Suppressor macrophage treated with lipopolysaccharide for 1 hour (primary cell): ENCODE results near the gene NSG1.
A peak's percentile ranks its signal among the peaks of the same experiment; 100 is the strongest.
"Not testable (repeated sequence)": the region's sequence is repeated elsewhere in the genome, so short reads cannot be mapped to it uniquely, and the experiment has no call there.

ENCODE experiments used
- DNase-seq, 3 donors: peaks; one replicate each; pipeline ENCODE4 v3.0.0-alpha.2; 2020 to 2022

NSG1 gene

DNA sequence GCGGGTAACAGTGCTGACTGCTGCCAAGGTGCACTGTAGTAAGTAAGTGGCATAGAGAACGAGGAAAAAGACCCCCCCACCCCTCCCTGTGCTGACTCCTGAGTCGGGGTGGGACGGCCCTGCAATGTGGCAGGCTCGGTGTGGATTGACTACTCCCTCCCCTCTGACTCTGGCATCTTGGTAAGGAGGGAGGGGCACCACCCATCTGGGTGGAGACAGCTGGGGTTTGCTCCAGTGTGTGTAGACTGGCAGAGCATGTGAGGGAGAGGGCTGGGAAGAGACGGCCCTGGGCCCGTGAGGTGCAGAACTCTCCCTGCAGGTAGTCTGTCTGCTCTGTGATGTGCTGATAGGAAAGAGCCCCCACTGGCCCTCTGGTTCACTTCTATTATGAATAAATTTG lies 31.0 kb downstream of the NSG1 start:
- DNase-seq, result no peak

DNA sequence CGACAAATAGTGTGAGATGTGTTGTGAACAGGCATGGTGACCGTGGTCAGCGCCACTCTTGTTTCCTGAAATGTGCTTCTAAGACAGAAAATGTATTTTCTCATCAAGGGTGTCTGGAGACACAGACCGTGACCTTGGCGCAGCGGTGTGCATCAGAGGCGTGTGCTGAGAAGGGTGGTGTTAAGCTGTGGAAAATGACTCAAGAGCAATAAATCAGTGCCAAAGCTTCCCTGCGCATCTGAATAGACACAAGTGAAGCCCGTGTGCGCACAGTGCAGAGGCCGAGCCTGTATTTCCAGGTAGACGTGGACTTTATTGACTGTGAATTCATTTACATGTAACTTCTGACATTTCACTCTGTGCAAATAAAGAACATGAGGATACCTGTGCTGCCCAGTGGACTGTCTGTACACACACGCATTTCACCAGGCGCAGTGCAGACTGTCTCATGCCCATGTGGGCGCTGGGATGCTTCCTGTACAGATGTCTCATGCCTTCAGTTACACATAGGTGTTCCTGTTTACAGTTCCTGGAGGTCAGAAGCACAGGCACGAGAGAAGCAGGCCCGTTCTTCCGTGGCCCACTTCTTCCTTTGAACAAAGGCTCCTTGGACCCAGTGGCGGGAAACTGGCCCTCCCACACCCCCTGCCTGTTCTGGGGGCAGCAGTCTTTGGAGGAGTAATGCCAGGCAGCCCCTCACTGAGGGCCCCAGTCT lies 31.9 kb downstream of the NSG1 start:
- no peak for DNase-seq

DNA sequence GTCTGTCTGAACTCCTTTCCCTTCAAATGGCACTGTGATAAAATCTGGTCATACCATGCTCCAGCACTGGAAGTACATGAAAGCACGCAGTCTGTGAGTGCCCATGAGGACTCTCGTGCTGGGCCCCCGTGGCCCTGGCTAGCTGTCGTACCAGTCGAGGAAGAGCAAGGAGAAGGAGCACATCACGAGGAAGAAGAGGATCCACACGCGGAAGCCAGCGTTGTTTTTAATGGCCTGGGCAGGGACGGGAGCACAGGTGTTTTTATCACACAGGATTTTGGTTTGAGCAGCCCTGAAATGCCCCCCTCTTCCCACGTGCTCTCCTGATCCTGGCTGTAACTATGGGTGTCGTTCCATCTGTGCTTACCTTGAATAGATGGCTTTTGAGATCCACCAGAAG lies 33.0 kb downstream of the NSG1 start:
- no peak for DNase-seq

DNA sequence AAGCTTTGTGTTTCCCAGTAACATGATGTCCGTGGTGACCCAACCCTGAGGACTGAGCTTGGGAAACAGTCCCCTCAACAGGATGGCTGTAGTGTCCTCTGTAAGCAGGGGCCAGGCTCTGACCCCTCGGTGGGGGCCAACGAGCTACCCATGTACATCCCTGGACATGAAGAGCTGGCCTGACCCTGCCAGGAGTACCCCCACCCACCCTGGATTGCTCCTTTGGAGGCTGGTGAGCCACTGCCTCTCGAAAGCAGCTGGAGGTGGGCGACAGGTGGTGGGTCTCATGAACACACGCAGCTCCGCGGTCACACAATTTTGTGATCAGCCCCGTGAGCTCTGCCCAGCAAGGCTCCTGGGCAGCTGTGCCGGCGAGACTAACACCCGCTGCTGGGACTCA lies 33.5 kb downstream of the NSG1 start:
- DNase-seq, result no peak

DNA sequence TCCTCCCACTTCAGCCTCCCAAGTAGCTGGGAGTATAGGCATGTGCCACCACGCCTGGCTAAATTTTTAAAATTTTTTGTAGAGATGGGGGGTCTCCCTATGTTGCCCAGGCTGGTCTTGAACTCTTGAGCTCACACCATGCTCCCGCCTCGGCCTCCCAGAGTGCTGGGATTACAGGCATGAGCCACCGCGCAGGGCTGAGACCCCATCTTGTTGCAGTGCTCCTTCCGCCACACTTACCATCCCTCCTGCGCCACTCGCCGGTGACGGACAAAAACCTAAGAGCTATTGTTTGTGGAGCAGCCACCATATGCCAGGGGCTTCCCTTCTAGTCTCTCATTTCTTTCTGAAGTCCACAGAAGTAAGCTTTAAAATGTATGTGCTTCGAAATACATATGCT lies 34.5 kb downstream of the NSG1 start:
- no peak for DNase-seq

DNA sequence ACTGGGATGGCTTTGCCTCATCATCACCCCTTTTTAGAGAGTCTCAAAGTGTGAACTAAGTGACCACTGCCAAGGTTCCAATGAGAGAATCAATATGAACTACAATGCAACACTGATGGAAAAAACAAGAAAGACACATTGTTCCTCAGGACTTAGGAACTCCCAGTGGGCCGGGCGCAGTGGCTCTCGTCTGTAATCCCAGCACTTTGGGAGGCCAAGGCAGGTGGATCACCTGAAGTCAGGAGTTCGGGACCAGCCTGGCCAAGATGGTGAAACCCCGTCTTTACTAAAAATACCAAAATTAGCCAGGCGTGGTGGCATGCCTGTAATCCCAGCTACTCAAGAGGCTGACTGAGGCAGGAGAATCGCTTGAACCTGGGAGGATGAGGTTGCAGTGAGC lies 35.2 kb downstream of the NSG1 start:
- not testable (repeated sequence) for DNase-seq

DNA sequence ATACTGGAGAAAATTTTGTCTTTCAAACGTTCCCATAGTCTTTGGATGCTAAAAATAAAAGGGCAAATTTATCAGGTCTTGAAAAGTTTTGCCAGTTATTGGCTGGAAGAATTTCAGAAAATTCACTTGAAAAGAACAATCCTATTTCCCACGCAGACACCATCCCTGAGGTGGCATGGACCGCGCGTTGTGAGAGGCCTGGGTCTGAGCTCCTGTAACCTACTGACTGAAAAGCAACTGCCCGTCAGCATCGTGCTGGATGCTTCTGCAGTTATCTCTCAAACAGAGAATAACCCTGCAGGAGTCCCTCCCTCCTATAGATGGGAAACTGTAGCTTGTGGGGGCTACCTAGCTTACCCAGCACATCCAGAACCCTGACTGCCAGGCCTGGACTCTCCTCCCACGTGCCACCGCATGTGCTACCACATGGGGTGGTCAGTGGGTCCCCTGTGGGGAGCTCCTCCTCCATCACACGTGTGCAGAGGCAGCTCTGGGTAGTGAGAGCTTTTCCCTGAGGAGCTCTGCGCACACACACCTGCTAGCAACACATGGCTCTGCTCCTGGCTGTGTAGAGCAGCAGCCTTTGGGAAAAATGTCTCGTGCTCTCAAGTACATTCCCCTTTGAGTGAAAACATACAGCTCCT lies 36.1 kb downstream of the NSG1 start:
- DNase-seq, result no peak

DNA sequence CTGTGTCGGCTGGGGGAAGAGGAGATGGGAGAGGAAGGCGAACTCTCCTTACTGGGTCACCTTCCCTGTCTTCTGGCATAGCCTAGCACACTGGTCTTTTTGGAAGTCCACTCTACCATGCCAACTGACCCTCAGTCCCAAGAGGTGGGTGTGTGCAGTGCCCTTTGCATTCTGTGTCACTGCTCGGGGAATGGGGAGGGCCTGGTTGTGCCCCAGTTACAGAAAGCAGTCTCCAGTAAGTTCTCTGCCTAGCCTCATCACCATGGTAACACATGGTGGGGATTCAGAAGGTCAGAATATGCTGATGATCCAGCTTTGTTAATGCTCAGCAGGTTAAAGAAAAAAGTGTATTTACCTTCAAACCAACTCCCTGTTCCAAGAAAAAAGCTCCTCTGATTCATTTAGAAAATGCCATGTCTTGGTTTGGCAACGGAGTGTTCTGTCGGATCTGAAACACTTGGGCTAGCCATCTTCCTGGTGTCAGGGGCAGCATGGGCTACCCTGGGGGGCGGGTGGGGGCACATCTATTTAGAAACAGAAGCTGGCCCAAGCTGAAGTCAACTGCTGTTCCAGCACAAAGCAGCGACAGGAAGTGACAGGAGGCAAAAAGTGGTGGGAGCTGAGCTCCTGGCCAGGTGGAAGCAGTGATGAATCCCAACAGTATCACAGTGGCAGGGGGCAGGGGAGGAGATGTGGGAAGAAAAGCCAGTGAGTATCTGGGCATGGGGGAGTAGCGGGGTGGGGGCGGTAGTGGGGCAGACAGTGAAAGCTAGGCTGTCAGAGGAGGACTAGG lies 37.0 kb downstream of the NSG1 start:
- no peak for DNase-seq

DNA sequence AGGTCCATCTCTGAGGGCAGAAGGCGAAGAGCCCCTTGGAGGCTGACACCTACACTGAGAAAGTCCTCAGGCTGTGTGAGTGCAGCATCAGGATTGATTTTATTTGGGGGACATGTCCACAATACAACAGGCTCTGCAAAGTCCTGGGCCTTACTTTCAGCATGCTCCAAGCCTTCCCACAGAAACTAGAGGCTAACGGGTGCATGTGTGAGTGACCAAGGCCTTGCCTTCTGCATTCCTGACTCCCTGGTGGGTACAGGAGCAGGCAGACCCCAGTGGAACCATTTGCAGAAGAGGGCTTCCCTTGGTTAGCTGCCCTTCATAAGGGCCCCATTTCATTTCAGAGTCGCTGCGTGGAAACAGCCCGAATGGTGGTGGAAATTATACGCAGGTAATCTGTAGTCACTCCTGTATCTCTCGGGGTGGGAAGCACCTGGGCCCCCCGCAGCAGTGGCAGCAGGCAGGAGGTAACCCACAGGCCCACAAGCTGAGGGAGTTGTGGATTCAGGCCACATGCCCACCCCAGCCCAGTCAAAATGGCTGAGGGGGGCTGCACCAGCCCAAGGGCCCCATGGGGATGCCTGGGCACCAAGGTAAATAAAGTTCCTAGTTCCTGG lies 37.7 kb downstream of the NSG1 start:
- no peak for DNase-seq

DNA sequence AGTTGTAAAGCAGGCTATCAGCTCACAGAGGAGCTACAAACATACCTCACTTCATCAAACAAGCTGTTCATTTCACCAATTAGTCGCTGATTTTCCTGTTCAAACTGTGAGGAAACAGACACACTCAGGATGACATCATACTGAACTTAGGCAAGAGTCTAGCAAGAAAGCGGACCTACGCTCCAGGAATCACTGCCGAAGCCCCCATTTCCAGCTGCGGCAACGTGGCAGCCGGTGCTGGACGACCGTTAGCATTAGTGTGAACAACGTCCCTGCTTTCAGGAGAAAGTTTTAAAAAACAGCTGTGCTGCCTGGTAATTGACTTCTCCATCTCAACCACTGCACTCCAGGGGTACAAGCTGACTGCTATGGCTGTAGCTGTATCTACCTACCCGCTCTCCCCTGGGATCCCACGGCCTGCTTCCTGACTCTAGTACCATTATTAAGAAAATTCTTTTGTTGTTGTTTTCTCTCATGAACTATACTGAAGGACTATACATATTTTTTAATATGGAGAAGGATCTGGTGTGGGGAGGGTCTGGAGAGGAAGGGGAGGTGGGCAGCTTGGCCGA lies 38.3 kb downstream of the NSG1 start:
- peak in 1 of 3 donors; percentile 2 for DNase-seq

DNA sequence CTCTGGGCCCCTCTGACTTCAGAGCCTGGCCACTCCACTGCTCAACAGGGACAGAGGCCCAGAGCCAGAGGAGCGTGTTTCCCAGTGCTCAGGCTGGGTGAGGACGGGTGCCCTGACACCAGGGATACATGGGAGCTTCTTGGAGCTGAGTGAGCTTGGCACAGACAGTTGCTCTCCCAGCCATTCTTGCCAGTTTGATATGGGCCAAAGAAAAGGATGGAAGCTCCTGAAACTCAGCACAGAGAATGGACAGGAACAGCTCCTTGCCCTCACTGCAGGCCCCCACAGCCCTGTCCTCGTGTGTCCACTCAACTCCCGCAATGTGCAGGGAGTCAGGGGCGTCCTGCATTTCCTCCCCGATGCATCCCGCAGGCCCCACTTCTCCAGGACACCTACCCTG lies 38.8 kb downstream of the NSG1 start:
- DNase-seq, result no peak

DNA sequence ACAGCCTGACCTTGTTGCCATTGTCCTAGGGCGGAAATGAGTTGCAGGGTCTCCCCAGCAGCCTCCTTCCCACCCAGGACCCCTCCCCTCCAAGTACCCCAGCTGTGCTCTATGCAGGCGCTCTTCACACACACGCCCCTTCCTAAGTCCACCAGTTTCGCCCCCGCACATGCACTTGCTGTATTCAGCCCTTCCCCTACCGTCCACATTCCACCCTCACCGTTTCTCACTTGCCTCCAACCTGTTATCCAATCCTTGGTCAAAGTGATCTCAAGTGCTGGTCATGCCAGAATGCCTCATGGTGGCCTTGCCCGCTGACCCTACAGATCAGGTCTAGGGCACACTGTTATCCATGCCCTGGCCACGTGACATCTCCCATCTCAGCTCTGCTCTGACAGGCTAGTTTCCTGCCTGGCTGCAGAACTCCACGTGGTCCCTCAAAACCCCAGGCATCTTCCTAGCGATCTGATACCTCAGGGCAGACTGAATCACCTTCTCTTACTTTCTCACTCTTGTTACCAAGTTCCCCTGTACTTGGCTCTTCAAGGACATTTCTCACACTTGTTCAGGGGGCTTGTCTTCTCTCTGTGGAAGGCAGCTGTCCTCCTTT lies 39.7 kb downstream of the NSG1 start:
- no peak for DNase-seq

DNA sequence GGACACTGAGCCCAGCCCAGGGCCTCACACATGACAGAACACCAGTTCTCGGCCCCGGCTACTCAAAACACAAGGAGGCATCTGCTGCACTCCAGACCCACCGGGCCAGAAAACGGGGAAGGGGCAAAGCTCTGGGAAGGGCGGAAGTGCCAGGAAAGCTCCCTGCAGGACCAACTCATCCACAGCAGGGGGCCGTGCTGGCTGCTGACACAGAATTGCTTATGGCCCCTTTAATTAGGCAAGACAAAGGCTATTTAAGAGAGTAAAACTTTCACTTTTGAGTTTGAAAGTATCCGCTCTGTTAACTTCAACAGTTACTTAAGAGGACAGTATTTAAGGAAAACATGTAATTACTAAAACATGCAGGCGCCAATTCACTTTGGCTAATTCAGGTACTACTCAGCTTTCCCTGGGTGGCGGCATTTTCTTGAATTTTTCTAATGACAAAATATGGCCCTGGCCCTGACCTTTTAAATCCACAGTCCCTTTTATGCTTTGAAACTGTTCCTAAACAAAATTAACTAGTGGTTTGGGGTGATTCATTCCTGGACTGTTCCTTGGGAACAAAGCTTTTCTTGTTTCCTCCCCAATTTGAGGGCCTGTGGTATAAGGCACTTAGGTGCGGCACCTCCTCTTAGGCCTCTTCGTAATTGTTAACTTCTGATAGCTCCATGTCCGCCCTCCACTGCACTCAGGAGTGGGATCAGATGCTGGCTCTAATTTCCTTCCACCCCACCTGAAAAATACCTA lies 40.4 kb downstream of the NSG1 start:
- no peak for DNase-seq

DNA sequence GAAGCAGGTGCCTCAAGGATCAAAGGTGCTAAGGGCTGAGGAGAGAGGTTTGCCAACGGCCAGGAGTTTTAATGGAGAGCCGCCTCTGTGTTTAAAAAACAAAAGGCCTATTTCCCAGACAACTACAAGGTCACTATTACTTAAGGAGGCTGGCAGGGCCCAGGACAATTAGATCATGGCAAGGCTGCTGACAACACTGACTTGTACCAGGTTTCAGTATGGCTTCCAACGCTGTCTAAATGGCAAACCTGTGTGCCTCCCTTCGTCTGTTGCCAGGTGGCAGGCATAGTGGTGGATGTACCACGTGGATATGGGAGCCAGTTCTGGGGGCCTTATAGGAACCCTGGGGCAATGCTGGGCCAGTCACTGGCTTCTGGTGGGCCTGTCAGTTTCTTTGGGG lies 41.0 kb downstream of the NSG1 start:
- no peak for DNase-seq

DNA sequence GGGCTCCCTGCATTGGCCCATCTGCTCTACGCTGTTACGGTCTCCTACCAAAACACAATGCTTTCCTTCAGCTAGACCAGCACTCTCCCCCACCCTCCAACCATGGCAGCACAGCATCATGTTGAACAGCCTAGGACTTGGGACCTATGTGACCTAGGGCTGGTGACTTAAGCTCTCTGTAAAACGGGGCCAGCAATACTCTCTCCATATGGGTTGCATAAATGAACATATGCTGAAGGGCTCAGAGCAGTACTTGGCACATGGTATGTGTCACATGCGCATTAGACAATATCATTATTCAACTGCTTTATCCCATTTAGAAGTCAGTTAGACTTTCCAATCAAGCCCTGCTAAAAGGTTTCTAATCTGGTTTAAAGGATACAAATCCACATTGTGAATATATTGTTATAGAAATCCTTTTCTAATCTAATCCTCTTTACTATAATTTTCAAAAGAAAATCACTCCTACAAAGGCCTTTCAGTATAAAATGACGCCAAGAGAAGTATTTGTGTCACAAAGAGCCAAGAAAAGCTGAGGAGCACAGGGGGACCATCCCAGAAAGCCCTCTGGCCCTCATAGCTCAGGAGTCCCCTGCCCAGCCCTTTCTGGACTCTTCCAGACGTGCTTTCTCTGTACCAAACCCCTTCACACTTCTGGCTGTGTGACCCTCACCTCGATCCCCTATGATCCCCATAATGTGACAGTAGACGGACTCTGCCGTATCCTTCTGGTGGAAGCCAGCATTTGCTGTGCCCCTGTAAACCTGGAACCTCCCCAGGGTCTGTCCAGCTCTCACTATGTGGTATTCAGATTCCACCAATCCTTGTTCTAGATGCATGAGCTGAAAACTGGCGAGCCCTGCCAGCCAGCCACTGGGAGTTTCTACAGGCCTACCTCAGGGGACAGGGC lies 42.3 kb downstream of the NSG1 start:
- DNase-seq, result no peak

DNA sequence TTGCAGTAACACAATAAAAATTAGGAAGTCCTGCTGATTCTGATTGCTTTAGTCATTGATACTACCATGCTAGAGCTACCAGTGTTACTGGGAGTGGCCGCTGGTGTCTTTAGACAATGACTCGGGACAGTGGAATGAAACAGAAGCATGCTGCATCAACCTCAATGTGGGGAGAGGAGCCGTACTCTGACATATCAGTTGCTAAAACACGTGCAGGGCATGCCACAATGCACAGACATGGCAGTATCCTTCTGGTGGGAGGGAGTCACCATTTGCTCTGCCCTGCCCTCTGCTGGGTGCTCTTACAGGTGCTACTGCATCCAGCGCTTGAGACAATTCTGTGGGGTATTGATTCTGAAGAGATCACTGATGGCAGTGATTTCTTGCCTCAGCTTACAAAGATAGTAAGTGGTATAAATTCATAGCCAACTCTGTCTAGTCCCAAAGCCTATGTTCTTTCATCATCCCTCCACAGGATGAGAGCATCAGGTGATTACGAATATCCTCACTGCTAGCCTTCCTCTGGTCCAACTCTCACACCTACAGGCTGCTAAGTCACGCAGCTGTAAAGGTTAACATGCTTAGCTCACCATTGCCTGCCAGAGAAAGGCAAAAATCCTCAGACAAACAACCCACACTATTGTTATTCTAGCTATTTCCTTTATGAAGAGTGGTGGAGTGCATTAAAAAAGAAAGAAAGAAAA lies 43.7 kb downstream of the NSG1 start:
- DNase-seq, result peak; percentile 24 to 45 (median 28)

DNA sequence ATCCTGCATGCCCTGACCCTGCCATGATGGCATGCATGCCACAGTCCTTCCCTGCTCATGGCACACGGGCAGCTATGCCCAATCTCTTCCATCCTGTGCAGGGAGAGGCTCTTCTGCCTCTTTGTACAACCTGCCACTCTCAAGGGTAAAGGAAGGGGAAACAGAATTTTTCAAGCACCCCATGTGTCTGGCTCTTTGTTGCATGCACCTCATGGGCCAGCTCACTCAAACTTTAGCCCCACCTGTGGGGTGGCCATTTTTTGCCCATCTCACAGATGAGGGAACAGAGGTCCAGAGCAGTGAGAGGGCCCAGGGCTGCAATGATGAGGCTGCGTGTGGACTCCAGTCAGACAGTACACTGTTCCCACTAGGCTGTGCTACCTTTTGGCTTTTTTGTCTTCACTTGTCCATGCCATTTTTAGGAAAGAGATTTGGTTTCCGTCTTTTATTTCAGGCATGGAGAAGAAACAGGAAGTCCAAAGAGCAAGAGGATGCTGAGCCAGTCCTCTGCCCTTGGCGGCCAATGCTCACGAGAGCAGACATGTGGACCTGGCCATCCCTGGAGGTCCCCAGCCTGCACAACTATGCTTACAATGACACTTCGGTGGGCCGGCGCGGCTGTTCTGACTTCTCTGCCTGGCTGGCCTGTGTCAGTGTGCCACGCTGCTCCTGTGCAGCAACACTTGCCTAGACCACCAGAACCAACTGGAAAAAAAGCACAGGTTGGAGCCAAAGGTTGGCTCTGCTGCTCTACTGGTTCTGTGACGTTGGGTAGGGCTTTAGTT lies 45.6 kb downstream of the NSG1 start:
- no peak for DNase-seq

DNA sequence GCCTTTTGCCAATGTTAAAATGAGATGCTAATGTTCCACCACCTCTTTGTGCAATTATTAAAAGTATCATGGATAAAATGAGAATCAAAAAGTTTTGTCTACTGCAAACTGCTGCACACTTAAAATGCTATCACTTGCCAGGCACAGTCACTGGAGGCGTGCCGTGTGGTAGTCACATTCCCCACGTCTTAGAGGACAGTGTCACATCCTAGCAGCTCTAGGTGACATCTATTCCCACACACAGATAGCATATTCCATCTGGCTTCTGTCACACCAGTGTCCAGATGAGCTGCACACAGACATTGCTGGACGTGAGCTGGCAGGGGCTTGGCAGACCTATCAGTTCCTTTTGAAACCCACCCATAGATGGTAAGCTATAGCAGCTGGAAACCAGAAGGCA lies 47.0 kb downstream of the NSG1 start:
- no peak for DNase-seq

DNA sequence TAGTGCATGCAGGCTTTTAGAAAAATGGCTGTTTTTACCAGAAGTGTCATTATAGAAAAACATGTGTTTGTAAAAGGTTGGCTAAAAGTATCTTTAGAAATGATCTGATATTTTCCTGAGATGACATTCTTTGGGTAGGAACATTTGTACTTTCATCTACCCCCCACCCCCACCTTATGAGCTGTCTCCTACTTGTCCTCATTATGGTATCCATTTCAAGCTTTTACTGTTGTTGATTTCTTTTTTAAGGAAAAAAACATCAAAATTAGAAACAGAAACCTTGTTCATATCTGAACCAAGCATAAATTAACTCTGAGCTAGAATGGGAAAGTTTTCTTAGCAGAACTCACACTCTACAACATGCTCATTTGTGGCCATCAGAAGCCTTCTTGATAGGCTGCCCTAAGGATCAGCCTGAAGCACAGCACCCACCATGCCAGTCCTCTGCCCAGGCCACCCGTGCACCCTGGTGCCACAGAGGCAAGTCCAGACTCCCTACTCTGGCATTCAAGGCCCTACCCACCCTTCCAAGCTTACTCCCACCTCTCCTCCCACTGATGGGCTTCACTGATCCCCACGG lies 49.4 kb downstream of the NSG1 start:
- no peak for DNase-seq
